HepG2 (cell line): Measurements from ENCODE around the gene NCBP1. TPM values are rescaled to one million over a fixed set of nuclear protein-coding genes. Genes with fewer than 3 reads are reported as not detected.

Source experiments
- ATAC-seq: fragments of 200-7000 bp; cut with Tn5 transposase; 3 replicates; pipeline ENCODE4 v1.9.1; 2020; ENCODE audit warnings: mild to moderate bottlenecking, moderate library complexity
- BruUV-seq: library from RNA; stranded (reverse); fragments of 400-500 nt; replicated peaks from 2 replicates; lab custom pipeline; 2021; lab: Mats Ljungman, UMichigan
- CTCF ChIA-PET: fragments of 300-600 bp; formaldehyde crosslinking; extraction: SDS; loops from one replicate; lab custom pipeline; 2021; ENCODE audit warnings: low total read pairs, inconsistent platforms, low intra/inter-chr PET ratio; lab: Yijun Ruan, JAX
- POLR2A ChIA-PET: fragments of 350-600 bp; sonication (Branson Sonifier 250); formaldehyde crosslinking; loops from one replicate; lab custom pipeline; 2020; ENCODE audit warnings: antibody characterized with exemption, inconsistent platforms; lab: Yijun Ruan, JAX
- DNase-seq: peaks from one replicate; pipeline ENCODE4 v3.0.0-alpha.2; 2015; ENCODE audit warnings: low spot score
- FAIRE-seq: peaks from 3 replicates; lab custom pipeline; 2011; peaks lifted over from hg19 to GRCh38; lab: Jason Lieb, UNC
- H2AFZ ChIP-seq: one replicate; pipeline ENCODE4 v1.6.1; 2011; ENCODE audit warnings: low read length, inconsistent platforms
- H3K27ac ChIP-seq: fragments of 300-600 bp; 3 replicates; pipeline ENCODE4 v1.8.0; 2011; ENCODE audit warnings: mixed run types, mild to moderate bottlenecking, mixed read lengths, low read length, inconsistent platforms; ENCODE audit not compliant: insufficient read depth; ENCODE audit errors: extremely low read length
- H3K27me3 ChIP-seq, 2 experiments: fragments of 200-600 bp in 1 of 2; 2 replicates in 1 of 2; 3 replicates in 1 of 2; pipeline versions ENCODE4 v1.6.0 to v1.8.0; 2011; ENCODE audit warnings: low read length in 2 of 2, mild to moderate bottlenecking in 2 of 2, moderate library complexity in 2 of 2, inconsistent platforms in 1 of 2; ENCODE audit not compliant: insufficient read depth in 2 of 2, control insufficient read depth in 1 of 2
- H3K36me3 ChIP-seq, 2 experiments: fragments of 200-600 bp in 1 of 2; replicated peaks in 1 of 2; 2 replicates in 1 of 2; 3 replicates in 1 of 2; pipeline versions ENCODE4 v1.5.1 to v1.8.0; 2011; ENCODE audit warnings: low read length in 2 of 2, inconsistent platforms in 1 of 2; ENCODE audit not compliant: insufficient read depth in 2 of 2, control insufficient read depth in 1 of 2
- H3K4me1 ChIP-seq: 2 replicates; pipeline ENCODE4 v1.5.1; 2012; ENCODE audit warnings: low read length, inconsistent platforms; ENCODE audit not compliant: insufficient read depth
- H3K4me2 ChIP-seq: 2 replicates; pipeline ENCODE4 v1.6.0; 2011; ENCODE audit warnings: low read depth, low read length, inconsistent platforms
- H3K4me3 ChIP-seq, 3 experiments: fragments of 200-600 bp in 1 of 3; sonication (generic), shearing (Covaris generic) in 1 of 3; replicated peaks in 1 of 3; 2 replicates each; pipeline ENCODE4 v1.5.1; 2011 to 2016; ENCODE audit warnings: low read length in 3 of 3, inconsistent platforms in 2 of 3, low read depth in 2 of 3, mild to moderate bottlenecking in 2 of 3, control low read depth in 1 of 3, mixed read lengths in 1 of 3; ENCODE audit not compliant: insufficient read depth in 1 of 3
- H3K79me2 ChIP-seq: one replicate; pipeline ENCODE4 v1.6.1; 2011; ENCODE audit warnings: low read length, inconsistent platforms; ENCODE audit not compliant: insufficient read depth
- H3K9ac ChIP-seq: 2 replicates; pipeline ENCODE4 v1.6.0; 2011; ENCODE audit warnings: mild to moderate bottlenecking, low read depth, low read length, inconsistent platforms; ENCODE audit not compliant: insufficient read depth
- H3K9me3 ChIP-seq: 2 replicates; pipeline ENCODE4 v1.5.1; 2012; ENCODE audit warnings: mild to moderate bottlenecking, low read length
- H4K20me1 ChIP-seq: 2 replicates; pipeline ENCODE4 v1.6.0; 2011; ENCODE audit warnings: inconsistent platforms, mild to moderate bottlenecking, low read length, moderate library complexity; ENCODE audit not compliant: insufficient read depth
- CHD2 ChIP-seq: IDR thresholded peaks from 2 replicates; pipeline ENCODE4 v1.6.1; 2011; ENCODE audit warnings: low read depth, low read length, improper control_type of control experiment
- FOXK1 ChIP-seq: sonication (generic); formaldehyde crosslinking; IDR thresholded peaks from 2 replicates; pipeline ENCODE4 v1.4.0; 2020; ENCODE audit warnings: low read depth, missing genetic modification reagents, borderline replicate concordance
- HNF1B ChIP-seq: sonication (generic); formaldehyde crosslinking; IDR thresholded peaks from 2 replicates; pipeline ENCODE4 v1.5.1; 2020; ENCODE audit warnings: mild to moderate bottlenecking, moderate library complexity, missing genetic modification reagents
- KMT2A ChIP-seq: sonication (generic); formaldehyde crosslinking; IDR thresholded peaks from 2 replicates; pipeline ENCODE4 v1.4.0; 2020; ENCODE audit warnings: missing genetic modification reagents
- MAX ChIP-seq: IDR thresholded peaks from 2 replicates; pipeline ENCODE4 v1.6.1; 2012; ENCODE audit warnings: inconsistent platforms
- MIXL1 ChIP-seq: IDR thresholded peaks from 2 replicates; pipeline ENCODE4 v1.6.1; 2016
- PTBP1 ChIP-seq: fragments of 200-400 bp; formaldehyde crosslinking; IDR thresholded peaks from 2 replicates; pipeline ENCODE4 v1.6.1; 2018; ENCODE audit warnings: low read length, low read depth; ENCODE audit not compliant: poor library complexity, severe bottlenecking
- RFXANK ChIP-seq: IDR thresholded peaks from 2 replicates; pipeline ENCODE4 v1.6.1; 2016
- SATB2 ChIP-seq: sonication (generic); formaldehyde crosslinking; IDR thresholded peaks from 2 replicates; pipeline ENCODE4 v1.5.0; 2020; ENCODE audit warnings: missing genetic modification reagents
- WIZ ChIP-seq: sonication (generic); formaldehyde crosslinking; IDR thresholded peaks from 2 replicates; pipeline ENCODE4 v1.5.1; 2020; ENCODE audit warnings: mild to moderate bottlenecking, missing genetic modification reagents
- ZNF281 ChIP-seq: sonication (generic); formaldehyde crosslinking; IDR thresholded peaks from 2 replicates; pipeline ENCODE4 v1.4.0; 2020; ENCODE audit warnings: missing genetic modification reagents, borderline replicate concordance
- ZNF383 ChIP-seq: sonication (generic); formaldehyde crosslinking; IDR thresholded peaks from 2 replicates; pipeline ENCODE4 v1.4.0; 2020; ENCODE audit warnings: missing genetic modification reagents, mild to moderate bottlenecking, borderline replicate concordance
- ZNF567 ChIP-seq: sonication (generic); formaldehyde crosslinking; IDR thresholded peaks from 2 replicates; pipeline ENCODE4 v1.8.1; 2023; ENCODE audit warnings: mild to moderate bottlenecking, missing genetic modification reagents, borderline replicate concordance
- WGBS: methylation state at CpG from one replicate; pipeline ENCODE4 v1.1.6; 2017; ENCODE audit warnings: low lambda C conversion rate; 5-methylcytosine and 5-hydroxymethylcytosine counted together
- in situ Hi-C: cut with HindIII; loops from 2 replicates; pipeline ENCODE4 v1.10.0; 2017; ENCODE audit warnings: low pct_unique_long_range_greater_than_20kb; ENCODE audit not compliant: extremely low pct_ligation_motif_present
- intact Hi-C: fragments of 100-400 bp; cut with micrococcal nuclease; formaldehyde crosslinking; loops from one replicate; pipeline ENCODE4 v1.10.0; 2022; ENCODE audit not compliant: unreplicated experiment
- polyA plus RNA-seq, 8 experiments: library from polyadenylated mRNA; depleted of rRNA in 3 of 8; stranded (reverse) in 7 of 8; unstranded in 1 of 8; fragments of >200 nt; fragmentation: Illumina TruSeq in 4 of 8; extraction: Trizol in 4 of 8; gene quantifications; 2 replicates each; pipeline versions ENCODE4 v1.2.1 to v1.2.3, GENCODE V29; 2011 to 2016; ENCODE audit warnings: low read depth in 4 of 8, missing spikeins in 1 of 8, mixed read lengths in 1 of 8; ENCODE audit not compliant: insufficient read depth in 1 of 8
- total RNA-seq, 5 experiments: library from RNA; depleted of rRNA; stranded (reverse); fragments of >200 nt; fragmentation: Illumina TruSeq; extraction: Trizol; gene quantifications; 2 replicates each; pipeline ENCODE4 v1.2.3, GENCODE V29; 2016; ENCODE audit warnings: low read depth in 1 of 5

The NCBP1 gene
- total and polyA plus RNA-seq, 2 of the 13 experiments (the other 11 are each of a cell fraction or from before 2014, with no cell fraction given), result 13.3 to 40.2 TPM

GRCh38 chr9:97706246-97706645 lies 72.6 kb downstream of the NCBP1 start:
- CTCF ChIA-PET, result no interaction called here
- no peak for FAIRE-seq

GRCh38 chr9:97710356-97711222 lies 77.0 kb downstream of the NCBP1 start:
- Histone ChIP-seq H3K4me2 (no peak overlapping the region; the same call in 1 of the 2 replicates), H3K4me1 (peaks cover 26% of the 10 kb centered on the region), H2AFZ (no peak overlapping the region), H3K27ac (no peak overlapping the region), H3K79me2 (no peaks in the 10 kb centered on the region), H3K36me3 (no peaks in the 10 kb centered on the region), H3K9ac (no peak overlapping the region), H3K9me3 (no peaks in the 10 kb centered on the region), H4K20me1 (no peaks in the 10 kb centered on the region), H3K27me3 (no peaks in the 10 kb centered on the region), H3K4me3 (no peak overlapping the region)
- ChIA-PET CTCF (interaction anchor here (1.2 to 3.1 kb wide), 2 partner anchors 93 to 190 kb away, joined by 5 to 22 read pairs; no protein-coding TSS in a partner anchor), POLR2A (no interaction called here)
- FAIRE-seq (peak; percentile 61), DNase-seq (peak; percentile 44), ATAC-seq (peak; percentile 92)
- in situ Hi-C loops (loop anchor here (5.0 kb wide), 1 partner anchor 182 kb away; no protein-coding TSS in a partner anchor), intact Hi-C loops (loop anchor here (1.0 kb wide), 4 partner anchors 93 to 244 kb away; no protein-coding TSS in a partner anchor)
- 24% methylated on average over 8 of the region's 9 CpGs for WGBS
- no TSS peak for BruUV-seq
- TF ChIP-seq RFXANK (CRISPR knock-in tag), result no peak
- peak; percentile 45; the same call in 1 of the 2 replicates for TF ChIP-seq HNF1B
- no peak for TF ChIP-seq SATB2 (CRISPR knock-in tag)
- no peak for TF ChIP-seq KMT2A (CRISPR knock-in tag)
- peak; percentile 58; the same call in 1 of the 2 replicates for TF ChIP-seq MIXL1
- no peak for TF ChIP-seq ZNF567 (CRISPR knock-in tag)
- 0 out of 2 replicates have a peak, but pooled peaks have one; percentile 7 for TF ChIP-seq MAX
- no peak for TF ChIP-seq ZNF281 (CRISPR knock-in tag)
- TF ChIP-seq CHD2, result no peak
- no peak for TF ChIP-seq PTBP1
- no peak for TF ChIP-seq FOXK1 (CRISPR knock-in tag)
- no peak for TF ChIP-seq WIZ (CRISPR knock-in tag)

More at GRCh38 chr9:97706246-97706645, 72.6 kb downstream of the NCBP1 start:
- no peak overlapping the region for H3K4me3 ChIP-seq
- H3K9ac ChIP-seq, result no peak overlapping the region
- no peak overlapping the region for H3K27ac ChIP-seq
- no peak for TF ChIP-seq ZNF383 (CRISPR knock-in tag)
- TF ChIP-seq, all 625 proteins: peak for 0
- 58% methylated on average over 2 of the region's 2 CpGs for WGBS
- BruUV-seq, result no TSS peak
- peaks cover 52% of the 10 kb centered on the region for H3K4me1 ChIP-seq
- H3K9me3 ChIP-seq, result no peaks in the 10 kb centered on the region
- H3K27me3 ChIP-seq, result no peaks in the 10 kb centered on the region
- H2AFZ ChIP-seq, result no peak overlapping the region
- in situ Hi-C loops (no loop called here), intact Hi-C loops (no loop called here)
- H3K4me2 ChIP-seq, result no peak overlapping the region
- ATAC-seq, result no peak
- no peak for DNase-seq
- H3K79me2 ChIP-seq, result no peaks in the 10 kb centered on the region
- H4K20me1 ChIP-seq, result no peaks in the 10 kb centered on the region
- H3K36me3 ChIP-seq, result no peaks in the 10 kb centered on the region
- POLR2A ChIA-PET, result interaction anchor here (1.2 kb wide), 1 partner anchor 9 kb away, joined by 3 read pairs; the partner anchor contains the start of gene XPA
